Measurements from ENCODE around the gene B4GALNT1.
A peak's percentile ranks its signal among the peaks of the same experiment; 100 is the strongest.

Gene B4GALNT1

DNA sequence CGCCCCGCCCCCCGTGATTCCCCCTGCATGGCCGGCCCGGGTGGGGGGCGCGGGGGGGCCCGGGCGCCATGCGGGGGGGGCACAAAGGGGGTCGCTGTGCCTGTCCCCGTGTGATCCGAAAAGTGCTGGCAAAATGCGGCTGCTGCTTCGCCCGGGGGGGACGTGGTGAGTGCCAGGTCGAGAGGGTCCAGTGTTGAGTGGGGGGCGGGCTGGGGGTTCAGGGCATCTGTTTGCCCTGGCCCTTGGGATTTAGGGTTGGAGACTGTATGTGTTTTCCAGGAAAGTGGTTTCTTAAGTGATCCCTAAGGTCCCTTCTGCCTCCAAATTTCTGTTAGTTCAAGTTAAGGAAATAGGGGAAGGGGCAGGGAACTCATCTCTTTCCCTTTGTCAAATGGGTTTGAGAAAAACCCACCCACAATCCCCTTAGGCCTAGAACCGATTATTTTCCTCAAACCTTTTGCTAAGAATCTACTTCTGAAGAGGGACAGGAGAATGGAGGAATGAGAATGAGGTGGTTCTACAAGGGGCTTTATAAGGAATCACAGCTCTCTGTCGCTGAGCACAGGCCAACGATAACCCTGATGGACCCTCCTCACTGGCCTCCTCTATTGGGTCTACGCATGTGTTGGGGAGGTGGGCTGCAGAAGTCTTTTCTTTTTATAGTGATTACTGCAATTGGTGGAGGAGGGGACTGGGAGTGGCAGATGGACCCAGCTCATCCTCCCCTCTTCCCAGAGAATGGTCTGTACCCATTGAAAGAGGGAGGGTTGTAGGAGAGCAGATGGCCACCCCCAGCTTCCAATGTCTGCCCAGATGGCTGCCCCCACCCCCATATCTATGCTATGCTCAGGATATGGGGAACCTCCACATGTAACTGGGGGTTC lies 20.9 kb downstream of the B4GALNT1 start:
- ATAC-seq (ENCODE audit: low read depth) = no peak
- no peaks in the 10 kb centered on the region for H3K4me1 ChIP-seq (ENCODE audit: insufficient read depth, poor library complexity, severe bottlenecking)

DNA sequence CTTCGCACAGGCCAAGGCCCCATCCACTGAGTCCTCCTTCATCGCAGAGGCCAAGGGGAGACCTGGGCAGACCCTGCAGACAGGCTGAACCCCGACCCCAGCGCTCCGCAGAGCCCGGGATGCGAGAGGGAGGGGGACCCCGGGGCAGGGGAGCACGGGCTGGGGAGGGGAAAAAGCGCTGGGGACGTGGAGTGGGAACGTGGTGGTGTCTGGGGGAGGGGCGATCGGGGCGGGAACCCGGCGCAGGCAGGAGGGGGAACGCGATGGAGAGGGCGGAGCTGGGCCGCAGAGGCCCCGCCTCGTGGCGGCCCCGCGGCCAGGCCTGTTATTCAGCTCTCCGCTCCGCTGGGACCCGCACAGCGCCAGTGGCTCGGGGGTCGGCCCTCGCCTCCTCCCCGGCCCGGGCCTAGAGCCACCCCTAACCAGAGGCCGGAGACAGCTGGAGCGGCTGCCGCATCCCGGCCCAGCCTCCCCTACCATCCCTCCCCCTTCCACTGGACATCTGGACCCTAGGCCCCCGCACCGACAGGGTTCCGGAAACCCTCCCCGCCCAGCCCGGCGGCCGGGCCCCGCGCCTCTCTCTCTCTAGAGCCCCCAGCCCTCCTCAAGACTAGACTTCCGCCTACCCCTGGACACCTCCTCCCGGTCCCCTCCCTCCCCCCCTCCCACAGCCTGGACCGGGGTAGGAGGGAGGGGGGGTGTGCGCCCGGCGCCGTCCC lies 21.7 kb downstream of the B4GALNT1 start, which contains the start of gene ARHGEF25:
Gene ARHGEF25 (plus strand): TSS at position 328 of the 719 bp plus-strand sequence. CDS start 460 bp downstream, outside the sequence.
- Histone ChIP-seq H3K4me1 (ENCODE audit: insufficient read depth, poor library complexity, severe bottlenecking) (no peaks in the 10 kb centered on the region), H3K27ac (ENCODE audit: poor library complexity, severe bottlenecking) (no peak within 1 kb of the TSS), H3K4me3 (ENCODE audit: severe bottlenecking) (peak within 1 kb of the TSS; percentile 79), H3K36me3 (ENCODE audit: low read depth) (no peaks in the 10 kb centered on the region), H3K27me3 (ENCODE audit: insufficient read depth, poor library complexity, severe bottlenecking) (no peaks in the 10 kb centered on the region), H3K9me3 (ENCODE audit: severe bottlenecking) (no peaks in the 10 kb centered on the region)
- TF ChIP-seq, protein P1, sequence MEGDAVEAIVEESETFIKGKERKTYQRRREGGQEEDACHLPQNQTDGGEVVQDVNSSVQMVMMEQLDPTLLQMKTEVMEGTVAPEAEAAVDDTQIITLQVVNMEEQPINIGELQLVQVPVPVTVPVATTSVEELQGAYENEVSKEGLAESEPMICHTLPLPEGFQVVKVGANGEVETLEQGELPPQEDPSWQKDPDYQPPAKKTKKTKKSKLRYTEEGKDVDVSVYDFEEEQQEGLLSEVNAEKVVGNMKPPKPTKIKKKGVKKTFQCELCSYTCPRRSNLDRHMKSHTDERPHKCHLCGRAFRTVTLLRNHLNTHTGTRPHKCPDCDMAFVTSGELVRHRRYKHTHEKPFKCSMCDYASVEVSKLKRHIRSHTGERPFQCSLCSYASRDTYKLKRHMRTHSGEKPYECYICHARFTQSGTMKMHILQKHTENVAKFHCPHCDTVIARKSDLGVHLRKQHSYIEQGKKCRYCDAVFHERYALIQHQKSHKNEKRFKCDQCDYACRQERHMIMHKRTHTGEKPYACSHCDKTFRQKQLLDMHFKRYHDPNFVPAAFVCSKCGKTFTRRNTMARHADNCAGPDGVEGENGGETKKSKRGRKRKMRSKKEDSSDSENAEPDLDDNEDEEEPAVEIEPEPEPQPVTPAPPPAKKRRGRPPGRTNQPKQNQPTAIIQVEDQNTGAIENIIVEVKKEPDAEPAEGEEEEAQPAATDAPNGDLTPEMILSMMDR (IDR thresholded peaks at IDR 0.05; ENCODE audit: poor library complexity, severe bottlenecking) = no peak
- DNase-seq (ENCODE audit: low spot score) = no peak
- peak; percentile 73 for ATAC-seq (ENCODE audit: low read depth)

More for the DNA sequence above, 20.9 kb downstream of the B4GALNT1 start:
- no peaks in the 10 kb centered on the region for H3K27me3 ChIP-seq (ENCODE audit: insufficient read depth, poor library complexity, severe bottlenecking)
- no peaks in the 10 kb centered on the region for H3K9me3 ChIP-seq (ENCODE audit: severe bottlenecking)
- no peaks in the 10 kb centered on the region for H3K36me3 ChIP-seq (ENCODE audit: low read depth)
- H3K4me3 ChIP-seq (ENCODE audit: severe bottlenecking) = peak overlapping the region; percentile 79
- no peak for DNase-seq (ENCODE audit: low spot score)
- H3K27ac ChIP-seq (ENCODE audit: poor library complexity, severe bottlenecking) = no peak overlapping the region
- TF ChIP-seq, protein P1 (IDR thresholded peaks at IDR 0.05; ENCODE audit: poor library complexity, severe bottlenecking) = no peak

DNA sequence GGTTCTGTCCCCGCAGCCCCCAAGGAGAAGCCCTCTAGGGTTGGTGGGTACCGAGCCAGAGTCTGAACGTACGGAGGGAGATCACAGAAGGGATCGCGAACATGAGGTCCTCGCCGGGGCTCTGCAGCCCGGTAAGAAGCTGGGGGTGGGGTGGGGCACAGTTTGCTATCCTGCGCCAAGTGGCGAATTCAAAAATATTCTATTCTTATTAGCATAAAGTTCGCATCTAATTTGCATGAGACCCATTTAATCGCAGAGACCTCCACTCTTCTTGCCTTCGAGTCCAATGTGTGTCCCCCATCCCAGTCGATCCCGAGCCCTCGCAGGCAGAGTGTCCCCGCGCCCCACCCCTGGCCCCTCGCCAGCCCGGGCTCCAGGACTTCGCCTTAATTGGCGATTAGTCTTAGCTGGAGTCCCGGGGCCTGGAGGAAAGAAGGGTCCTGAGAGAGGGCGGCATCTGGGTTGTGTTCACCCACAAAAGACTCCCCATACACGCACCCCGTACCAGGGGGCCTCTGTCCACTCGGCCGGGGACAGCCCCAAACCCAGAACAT lies 22.4 kb downstream of the B4GALNT1 start:
- Histone ChIP-seq H3K27ac (ENCODE audit: poor library complexity, severe bottlenecking) (no peak overlapping the region), H3K9me3 (ENCODE audit: severe bottlenecking) (no peaks in the 10 kb centered on the region), H3K36me3 (ENCODE audit: low read depth) (no peaks in the 10 kb centered on the region), H3K27me3 (ENCODE audit: insufficient read depth, poor library complexity, severe bottlenecking) (no peaks in the 10 kb centered on the region), H3K4me3 (ENCODE audit: severe bottlenecking) (peak overlapping the region; percentile 79), H3K4me1 (ENCODE audit: insufficient read depth, poor library complexity, severe bottlenecking) (no peaks in the 10 kb centered on the region)
- DNase-seq (ENCODE audit: low spot score) (no peak), ATAC-seq (ENCODE audit: low read depth) (no peak)
- TF ChIP-seq, protein P1 (IDR thresholded peaks at IDR 0.05; ENCODE audit: poor library complexity, severe bottlenecking) = no peak

DNA sequence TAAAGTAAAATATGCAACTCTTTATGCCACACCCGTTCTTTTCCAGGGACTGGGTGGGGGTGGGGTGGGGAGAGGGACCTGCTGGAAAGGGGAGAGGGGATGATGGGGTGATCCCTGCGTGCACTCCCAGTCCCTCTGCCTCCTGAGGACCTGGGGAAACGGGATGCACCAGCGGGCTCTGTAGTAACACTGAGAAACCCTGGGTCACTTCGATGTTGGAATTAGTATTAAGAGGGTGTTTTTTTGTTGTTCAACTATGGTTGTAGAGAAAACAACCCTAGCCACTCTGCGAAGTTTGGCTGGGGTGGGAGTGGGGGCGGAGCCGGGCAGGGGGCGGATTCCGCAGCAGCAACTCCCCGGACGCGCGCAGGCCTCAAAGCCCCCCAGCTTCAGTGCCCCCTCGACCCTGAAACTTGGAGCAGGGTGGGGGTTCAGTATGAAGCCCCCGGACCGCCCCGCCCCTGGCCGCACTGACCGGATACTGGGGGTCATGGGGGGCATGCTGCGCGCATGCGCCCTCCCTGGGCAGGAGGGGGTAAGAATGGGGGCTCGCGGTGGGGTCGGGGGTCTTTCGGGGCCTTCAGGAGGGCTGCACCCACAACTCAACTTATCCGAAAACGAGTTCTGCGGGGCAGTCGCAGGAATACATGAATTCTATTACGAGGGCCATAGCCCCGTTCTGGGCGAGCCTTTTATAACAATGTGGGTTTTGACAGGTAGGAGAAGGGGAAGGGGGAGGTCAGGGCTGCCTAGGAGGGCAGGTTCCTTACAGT lies 23.0 kb downstream of the B4GALNT1 start:
- Histone ChIP-seq H3K4me3 (ENCODE audit: severe bottlenecking) (no peak overlapping the region), H3K4me1 (ENCODE audit: insufficient read depth, poor library complexity, severe bottlenecking) (no peaks in the 10 kb centered on the region), H3K9me3 (ENCODE audit: severe bottlenecking) (no peaks in the 10 kb centered on the region), H3K36me3 (ENCODE audit: low read depth) (no peaks in the 10 kb centered on the region), H3K27me3 (ENCODE audit: insufficient read depth, poor library complexity, severe bottlenecking) (no peaks in the 10 kb centered on the region), H3K27ac (ENCODE audit: poor library complexity, severe bottlenecking) (no peak overlapping the region)
- DNase-seq (ENCODE audit: low spot score) (no peak), ATAC-seq (ENCODE audit: low read depth) (no peak)
- TF ChIP-seq, protein P1 (IDR thresholded peaks at IDR 0.05; ENCODE audit: poor library complexity, severe bottlenecking) = no peak
